Gastrocnemius medialis (tissue), 4 donors: Measurements from ENCODE around the gene MAP1LC3A. TPM values are rescaled to one million over a fixed set of nuclear protein-coding genes. Genes with fewer than 3 reads are reported as not detected.

ENCODE experiments used
- ATAC-seq, 2 donors: fragments of 150-250 bp; one replicate each; pipeline ENCODE4 v1.9.1; 2016
- DNase-seq, 2 donors: peaks; one replicate each; pipeline ENCODE4 v3.0.0-alpha.2; 2019
- H3K27ac ChIP-seq, 4 donors: fragments of 200-600 bp; sonication (generic); 1 replicate in 1 of 4; 2 replicates in 3 of 4; pipeline ENCODE4 v1.5.1; 2016 to 2018; ENCODE audit warnings: mild to moderate bottlenecking in 2 of 4, moderate library complexity in 1 of 4
- H3K27me3 ChIP-seq, 3 donors: fragments of 200-600 bp; sonication (generic) in 2 of 3; 1 replicate in 1 of 3; 2 replicates in 2 of 3; pipeline versions ENCODE4 v1.5.1 to v1.6.0; 2016 to 2019; ENCODE audit warnings: mild to moderate bottlenecking in 1 of 3, moderate library complexity in 1 of 3
- H3K36me3 ChIP-seq, 2 donors: fragments of 200-600 bp; sonication (generic) in 1 of 2; one replicate each; pipeline ENCODE4 v1.5.1; 2017 to 2018
- H3K4me1 ChIP-seq, 2 donors: fragments of 200-600 bp; sonication (generic) in 1 of 2; one replicate each; pipeline ENCODE4 v1.5.1; 2016 to 2017; ENCODE audit warnings: mild to moderate bottlenecking in 2 of 2
- H3K4me3 ChIP-seq, 4 donors: fragments of 200-600 bp; sonication (generic) in 3 of 4; 1 replicate in 1 of 4; 2 replicates in 3 of 4; pipeline ENCODE4 v1.5.1; 2016 to 2019; ENCODE audit warnings: mild to moderate bottlenecking in 2 of 4
- H3K9me3 ChIP-seq, 3 donors: fragments of 200-600 bp; sonication (generic) in 2 of 3; 1 replicate in 1 of 3; 2 replicates in 2 of 3; pipeline ENCODE4 v1.5.1; 2016 to 2019
- CTCF ChIP-seq, 5 experiments: fragments of 450-650 bp in 3 of 5; fragments of 200-600 bp in 2 of 5; sonication (generic) in 2 of 5; IDR thresholded peaks in 4 of 5; conservative IDR thresholded peaks in 1 of 5; 1 replicate in 4 of 5; 2 replicates in 1 of 5; pipeline ENCODE4 v1.5.1; 2016 to 2019; ENCODE audit warnings: antibody characterized with exemption in 5 of 5, mild to moderate bottlenecking in 3 of 5, moderate library complexity in 3 of 5
- POLR2A ChIP-seq, 2 donors: fragments of 450-650 bp; IDR thresholded peaks; one replicate each; pipeline ENCODE4 v1.6.1; 2017; ENCODE audit warnings: antibody characterized with exemption in 2 of 2, mild to moderate bottlenecking in 2 of 2, moderate library complexity in 2 of 2
- in situ Hi-C, 4 donors: fragments of 200-750 bp; cut with MboI; loops; one replicate each; pipeline versions ENCODE4 v1.15.0 to v1.8.0; 2017; ENCODE audit warnings: low sequenced_read_pairs in 4 of 4
- intact Hi-C: fragments of 100-400 bp; cut with DNase I; formaldehyde crosslinking; loops from one replicate; pipeline ENCODE4 v1.15.1; 2023; ENCODE audit warnings: low total_unique reads
- total RNA-seq, 4 donors: library from RNA; depleted of rRNA; stranded (reverse); fragments of >200 nt; gene quantifications; one replicate each; pipeline versions ENCODE4 v1.1.0 to v1.2.3, GENCODE V29; 2016

The MAP1LC3A gene
- total RNA-seq, 4 donors from 2014 or later, result 41.5 to 62.7 (median 56.4) TPM

GRCh38 chr20:34607066-34607465, 48.5 kb downstream of the MAP1LC3A start:
- Histone ChIP-seq H3K27me3 (no peaks in the 10 kb centered on the region), H3K4me1 (no peaks in the 10 kb centered on the region), H3K9me3 (no peaks in the 10 kb centered on the region), H3K36me3 (no peaks in the 10 kb centered on the region), H3K27ac (no peak overlapping the region), H3K4me3 (no peak overlapping the region)
- intact Hi-C loops (no loop called here), in situ Hi-C loops (no loop called here)
- DNase-seq (no peak), ATAC-seq (no peak)
- TF ChIP-seq POLR2A (IDR thresholded peaks at IDR 0.05), result no peak
- no peak for TF ChIP-seq CTCF (IDR thresholded peaks at IDR 0.05 in 4 of 5, conservative IDR thresholded peaks at IDR 0.05 in 1 of 5)

Other genes with a start within 250 kb of the MAP1LC3A start
- gene ITCH, start 195.4 kb upstream of the MAP1LC3A start, total RNA-seq, result 10 to 100 TPM; 32.9 to 55.2 (median 52.0) TPM
- 100 to 1,000 TPM; 115 to 216 (median 142) TPM for gene DYNLRB1, start 42.3 kb upstream of the MAP1LC3A start, total RNA-seq
- 10 to 100 TPM; 12.8 to 14.1 (median 13.7) TPM for gene PIGU, start 118.4 kb downstream of the MAP1LC3A start, total RNA-seq
- gene TP53INP2, start 145.6 kb downstream of the MAP1LC3A start, total RNA-seq, result 10 to 100 TPM in 2 of 4 donors, 1 to 10 TPM in 2; 2.9 to 26.7 (median 11.1) TPM